Measurements from ENCODE around the gene PEX26.

DNA sequence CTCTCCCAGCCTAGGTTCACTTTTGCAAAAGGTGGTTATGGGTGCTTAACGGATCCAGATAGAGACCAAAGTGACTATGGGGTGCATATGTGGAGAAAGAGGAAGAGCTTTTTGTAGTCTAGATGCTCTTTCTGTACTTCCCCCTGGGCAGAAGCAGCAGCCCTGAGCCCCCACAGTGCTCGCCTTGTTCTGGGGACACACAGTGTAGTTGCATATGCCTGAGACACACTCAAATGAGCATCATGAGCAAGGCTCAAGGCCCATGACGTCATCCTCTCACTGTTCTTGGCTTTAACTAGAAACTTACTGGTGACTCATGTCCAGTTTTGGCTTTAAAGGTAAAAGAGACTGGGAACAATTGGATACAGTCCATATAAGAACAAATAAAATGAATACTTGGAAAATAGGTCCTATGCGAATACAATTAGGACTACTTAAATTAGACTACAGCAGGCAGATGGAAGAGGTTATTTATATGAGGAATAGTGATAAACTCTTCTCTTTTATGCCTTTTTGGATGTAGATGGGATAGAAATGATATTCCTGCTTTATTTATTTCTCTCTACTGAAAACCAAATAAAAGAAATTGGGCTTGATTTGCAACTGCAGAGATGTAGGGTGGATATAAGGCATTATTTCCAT lies 20.1 kb upstream of the PEX26 start:
- TF ChIP-seq SIN3A (IDR thresholded peaks at IDR 0.05; ENCODE audit: borderline replicate concordance, insufficient read depth, low read depth, low read length) (no peak), REST (IDR thresholded peaks at IDR 0.05; ENCODE audit: insufficient read depth in 1 of 2, low read depth in 2 of 2, low read length in 1 of 2) (no peak), POLR2AphosphoS5 (IDR thresholded peaks at IDR 0.05; ENCODE audit: low read depth, low read length) (no peak)
- TF ChIP-seq, protein P1, sequence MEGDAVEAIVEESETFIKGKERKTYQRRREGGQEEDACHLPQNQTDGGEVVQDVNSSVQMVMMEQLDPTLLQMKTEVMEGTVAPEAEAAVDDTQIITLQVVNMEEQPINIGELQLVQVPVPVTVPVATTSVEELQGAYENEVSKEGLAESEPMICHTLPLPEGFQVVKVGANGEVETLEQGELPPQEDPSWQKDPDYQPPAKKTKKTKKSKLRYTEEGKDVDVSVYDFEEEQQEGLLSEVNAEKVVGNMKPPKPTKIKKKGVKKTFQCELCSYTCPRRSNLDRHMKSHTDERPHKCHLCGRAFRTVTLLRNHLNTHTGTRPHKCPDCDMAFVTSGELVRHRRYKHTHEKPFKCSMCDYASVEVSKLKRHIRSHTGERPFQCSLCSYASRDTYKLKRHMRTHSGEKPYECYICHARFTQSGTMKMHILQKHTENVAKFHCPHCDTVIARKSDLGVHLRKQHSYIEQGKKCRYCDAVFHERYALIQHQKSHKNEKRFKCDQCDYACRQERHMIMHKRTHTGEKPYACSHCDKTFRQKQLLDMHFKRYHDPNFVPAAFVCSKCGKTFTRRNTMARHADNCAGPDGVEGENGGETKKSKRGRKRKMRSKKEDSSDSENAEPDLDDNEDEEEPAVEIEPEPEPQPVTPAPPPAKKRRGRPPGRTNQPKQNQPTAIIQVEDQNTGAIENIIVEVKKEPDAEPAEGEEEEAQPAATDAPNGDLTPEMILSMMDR (IDR thresholded peaks at IDR 0.05): no peak
